Stimulated activated CD8-positive, alpha-beta memory T cell treated with anti-CD3 and anti-CD28 coated beads, Interleukin-2, amount 100 ng/mL, for 1 hour (primary cell): ENCODE data around the gene ANP32D.
"Not testable (repeated sequence)": the region's sequence is repeated elsewhere in the genome, so short reads cannot be mapped to it uniquely, and the experiment has no call there.

Source experiments
- DNase-seq, 2 donors: peaks; one replicate each; pipeline ENCODE4 v3.0.0-alpha.2; 2020; ENCODE audit warnings: low read depth in 2 of 2

Gene ANP32D

GRCh38 chr12:48506836-48507235 lies 34.5 kb downstream of the ANP32D start:
- not testable (repeated sequence) for DNase-seq

- no peak for DNase-seq
Measured at GRCh38 chr12:48508987-48509386, 36.6 kb downstream of the ANP32D start.

- DNase-seq: no peak
Measured at GRCh38 chr12:48510111-48510510, 37.8 kb downstream of the ANP32D start.

GRCh38 chr12:48512855-48513254 lies 40.5 kb downstream of the ANP32D start:
- DNase-seq: no peak

GRCh38 chr12:48514728-48515127 lies 42.4 kb downstream of the ANP32D start:
- DNase-seq: no peak

GRCh38 chr12:48520381-48520780 lies 48.0 kb downstream of the ANP32D start:
- DNase-seq: not testable (repeated sequence)
